Measurements from ENCODE around the gene BCL7A.
A peak's percentile ranks its signal among the peaks of the same experiment; 100 is the strongest.
"Not testable (repeated sequence)": the region's sequence is repeated elsewhere in the genome, so short reads cannot be mapped to it uniquely, and the experiment has no call there.

Gene BCL7A

GRCh38 chr12:122028165-122028904 lies 6.7 kb downstream of the BCL7A start:
- no peak for DNase-seq (ENCODE audit: low spot score)

GRCh38 chr12:122028905-122029560 lies 7.3 kb downstream of the BCL7A start:
- no peak for DNase-seq (ENCODE audit: low spot score)

- DNase-seq (ENCODE audit: low spot score), result no peak
Observed at GRCh38 chr12:122029620-122030423, 8.1 kb downstream of the BCL7A start.

GRCh38 chr12:122030424-122031035 lies 8.8 kb downstream of the BCL7A start:
- no peak for DNase-seq (ENCODE audit: low spot score)

GRCh38 chr12:122031342-122032216 lies 9.9 kb downstream of the BCL7A start:
- DNase-seq (ENCODE audit: low spot score), result peak; percentile 66

GRCh38 chr12:122032580-122032979 lies 10.9 kb downstream of the BCL7A start:
- DNase-seq (ENCODE audit: low spot score), result no peak

GRCh38 chr12:122035292-122035691 lies 13.6 kb downstream of the BCL7A start:
- DNase-seq (ENCODE audit: low spot score), result no peak

GRCh38 chr12:122036153-122036552 lies 14.5 kb downstream of the BCL7A start:
- no peak for DNase-seq (ENCODE audit: low spot score)

- DNase-seq (ENCODE audit: low spot score), result no peak
Observed at GRCh38 chr12:122040579-122041386, 19.1 kb downstream of the BCL7A start.

GRCh38 chr12:122041458-122041857 lies 19.8 kb downstream of the BCL7A start:
- DNase-seq (ENCODE audit: low spot score), result not testable (repeated sequence)

GRCh38 chr12:122042910-122043309 lies 21.2 kb downstream of the BCL7A start:
- DNase-seq (ENCODE audit: low spot score), result no peak

- DNase-seq (ENCODE audit: low spot score), result no peak
Observed at GRCh38 chr12:122043476-122043875, 21.8 kb downstream of the BCL7A start.

- no peak for DNase-seq (ENCODE audit: low spot score)
Observed at GRCh38 chr12:122045262-122045661, 23.6 kb downstream of the BCL7A start.

GRCh38 chr12:122046145-122046544 lies 24.5 kb downstream of the BCL7A start:
- no peak for DNase-seq (ENCODE audit: low spot score)

- no peak for DNase-seq (ENCODE audit: low spot score)
Observed at GRCh38 chr12:122048151-122048550, 26.5 kb downstream of the BCL7A start.

GRCh38 chr12:122049827-122050226 lies 28.1 kb downstream of the BCL7A start:
- no peak for DNase-seq (ENCODE audit: low spot score)

GRCh38 chr12:122050706-122051105 lies 29.0 kb downstream of the BCL7A start:
- DNase-seq (ENCODE audit: low spot score), result no peak

- no peak for DNase-seq (ENCODE audit: low spot score)
Observed at GRCh38 chr12:122051231-122051876, 29.7 kb downstream of the BCL7A start.

- no peak for DNase-seq (ENCODE audit: low spot score)
Observed at GRCh38 chr12:122052285-122052684, 30.6 kb downstream of the BCL7A start.
